ENCODE results near the gene OSTN.
"Not testable (repeated sequence)": the region's sequence is repeated elsewhere in the genome, so short reads cannot be mapped to it uniquely, and the experiment has no call there.

Gene OSTN

GRCh38 chr3:191198932-191199331 lies at the start of gene OSTN:
TSS of gene OSTN (plus strand) at chr3:191199241. CDS start at chr3:191212533, 13,292 bp downstream.
- no peak for DNase-seq

DNA sequence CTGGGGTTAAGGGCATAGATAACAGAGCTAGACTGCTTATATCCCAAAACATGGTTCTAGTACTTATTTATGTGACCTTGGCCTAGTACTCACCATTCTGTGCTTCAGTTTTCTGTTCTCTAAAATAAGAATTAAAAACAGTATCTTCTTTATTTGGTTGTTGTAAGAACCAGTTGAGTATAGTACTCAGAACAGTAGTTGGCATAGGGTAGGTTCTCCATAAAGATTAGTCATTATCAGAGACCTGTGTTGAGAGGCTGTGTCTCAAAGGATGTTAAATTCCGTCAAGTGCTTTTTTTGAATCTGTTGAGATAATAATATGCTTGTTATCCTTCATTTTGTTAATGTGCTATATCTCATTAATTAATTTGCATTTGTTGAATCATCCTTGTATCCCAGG lies 47.4 kb upstream of the OSTN start:
- DNase-seq = no peak

DNA sequence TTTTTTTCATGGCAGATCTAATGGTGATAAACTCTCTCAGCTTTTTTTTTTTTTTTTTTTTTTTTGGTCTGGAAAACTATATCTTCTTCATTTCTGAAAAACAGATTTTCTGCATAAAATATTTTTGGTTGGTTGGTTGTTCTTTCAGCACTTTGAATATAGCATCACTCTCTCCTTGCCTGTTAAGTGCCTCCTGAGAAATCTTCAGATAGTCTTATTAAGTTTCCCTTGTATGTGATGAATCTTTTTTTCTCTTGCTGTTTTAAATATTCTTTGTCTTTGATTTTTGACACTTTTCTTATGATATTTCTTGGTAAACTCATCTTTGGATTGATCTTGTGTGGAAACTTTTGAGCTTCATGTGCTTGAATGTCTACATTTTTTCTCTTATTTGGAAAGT lies 44.2 kb upstream of the OSTN start:
- no peak for DNase-seq

DNA sequence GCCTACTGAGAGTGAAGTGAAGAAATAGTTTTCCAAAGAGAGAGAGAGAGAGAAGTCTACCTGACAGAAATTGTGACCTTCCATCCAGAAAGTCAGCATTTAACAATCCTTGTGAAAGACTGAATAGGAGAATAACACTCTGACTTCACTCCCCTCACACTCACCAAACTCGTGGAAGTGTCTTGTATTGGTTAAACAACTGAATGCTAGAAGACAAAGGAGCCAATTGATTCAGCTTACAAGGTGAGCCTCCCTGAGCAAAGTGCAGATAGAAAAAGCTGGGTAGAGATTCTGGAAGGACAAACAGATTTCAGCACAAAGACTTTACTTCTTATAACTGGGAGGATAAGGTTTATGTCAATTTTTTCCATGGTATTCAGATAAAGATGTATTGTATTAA lies 40.8 kb upstream of the OSTN start:
- no peak for DNase-seq

- DNase-seq = no peak
These were observed 40.2 kb upstream of the OSTN start for GRCh38 chr3:191158815-191159214.

DNA sequence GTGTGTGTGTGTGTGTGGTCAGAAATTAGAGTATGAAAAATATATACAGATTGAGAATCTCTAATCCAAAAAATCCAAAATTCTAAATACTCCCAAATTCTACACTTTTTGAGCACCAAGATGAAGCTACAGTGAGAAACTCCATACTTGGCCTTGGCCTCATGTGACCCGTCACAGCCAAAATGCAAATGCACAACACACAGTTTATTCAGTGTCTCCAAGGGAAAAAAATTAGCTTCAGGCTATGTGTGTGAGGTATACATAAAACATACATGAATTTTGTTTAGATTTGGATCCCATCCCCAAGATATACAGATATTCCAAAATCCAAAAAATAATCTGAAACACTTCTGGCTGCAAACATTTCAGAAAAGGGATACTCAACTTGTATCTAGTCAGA lies 33.2 kb upstream of the OSTN start:
- DNase-seq = no peak

GRCh38 chr3:191166368-191166767 lies 32.7 kb upstream of the OSTN start:
- no peak for DNase-seq

GRCh38 chr3:191169566-191169965 lies 29.5 kb upstream of the OSTN start:
- no peak for DNase-seq

DNA sequence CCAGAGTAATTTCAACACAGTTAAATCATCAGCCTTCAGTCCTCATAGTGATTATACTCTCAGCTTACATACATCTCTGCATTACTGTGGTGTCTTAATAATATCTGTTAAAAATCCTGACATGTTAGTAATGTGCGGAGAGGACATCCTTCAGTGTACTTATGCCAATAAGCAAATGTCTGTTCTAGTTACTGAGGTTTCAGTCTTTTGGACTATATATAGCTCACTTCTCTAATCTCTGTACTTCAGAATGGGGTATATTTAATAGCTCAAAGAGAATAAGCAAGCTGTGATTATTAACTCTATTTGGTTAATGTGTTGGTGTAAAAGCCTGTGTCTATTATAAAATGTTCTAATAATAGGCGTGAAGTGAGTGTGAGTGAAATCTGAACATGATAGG lies 28.9 kb upstream of the OSTN start:
- DNase-seq = no peak

- no peak for DNase-seq
These were observed 23.9 kb upstream of the OSTN start for GRCh38 chr3:191175102-191175501.

DNA sequence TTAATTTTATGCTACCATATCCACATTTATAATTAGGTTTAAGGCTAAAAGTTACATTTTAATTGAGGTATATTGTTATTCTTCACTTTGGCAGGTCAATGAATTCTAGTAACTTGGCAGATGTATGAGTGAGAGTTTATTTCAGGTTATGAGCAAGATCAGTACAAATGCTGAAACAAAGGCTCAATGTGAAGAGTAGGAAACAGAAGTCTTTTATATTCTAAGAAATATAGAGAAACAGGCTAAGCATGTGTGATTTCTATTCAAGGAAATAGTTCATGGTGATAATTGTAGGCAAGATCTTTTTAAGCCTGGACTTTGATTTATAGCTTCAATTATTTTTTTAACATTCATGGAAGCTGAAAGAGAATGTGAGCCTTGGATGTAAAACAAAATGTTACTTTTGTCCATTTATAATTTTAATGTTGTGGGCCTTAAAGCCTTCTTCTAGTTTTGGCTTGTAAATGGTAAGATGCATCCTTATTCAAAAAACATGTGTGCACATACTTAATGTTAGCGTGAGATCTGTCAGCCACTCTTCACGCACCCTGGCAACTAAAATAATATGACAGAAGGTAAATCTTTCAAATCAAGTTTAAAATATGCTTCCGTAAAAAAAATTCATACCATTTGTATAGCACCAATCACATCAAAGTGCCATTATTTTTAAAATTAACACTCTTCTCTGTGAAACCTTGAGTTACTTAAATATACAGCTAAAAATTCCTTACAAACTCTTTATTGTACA lies 22.8 kb upstream of the OSTN start:
- no peak for DNase-seq

GRCh38 chr3:191185382-191185781 lies 13.7 kb upstream of the OSTN start:
- DNase-seq = not testable (repeated sequence)

DNA sequence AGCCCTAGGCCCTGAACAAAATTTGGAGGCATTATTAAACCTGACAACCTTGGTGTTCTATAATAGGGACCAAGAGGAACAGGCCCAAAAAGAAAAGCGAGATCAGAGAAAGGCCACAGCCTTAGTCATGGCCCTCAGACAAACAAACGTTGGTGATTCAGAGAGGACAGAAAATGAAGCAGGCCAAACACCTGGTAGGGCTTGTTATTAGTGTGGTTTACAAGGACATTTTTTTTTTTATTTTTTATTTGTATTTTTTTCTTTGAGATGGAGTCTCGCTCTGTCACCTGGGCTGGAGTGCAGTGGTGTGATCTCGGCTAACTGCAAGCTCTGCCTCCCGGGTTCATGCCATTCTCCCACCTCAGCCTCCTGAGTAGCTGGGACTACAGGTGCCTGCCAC lies 10.8 kb upstream of the OSTN start:
- DNase-seq = not testable (repeated sequence)

GRCh38 chr3:191192270-191192669 lies 6.8 kb upstream of the OSTN start:
- not testable (repeated sequence) for DNase-seq

DNA sequence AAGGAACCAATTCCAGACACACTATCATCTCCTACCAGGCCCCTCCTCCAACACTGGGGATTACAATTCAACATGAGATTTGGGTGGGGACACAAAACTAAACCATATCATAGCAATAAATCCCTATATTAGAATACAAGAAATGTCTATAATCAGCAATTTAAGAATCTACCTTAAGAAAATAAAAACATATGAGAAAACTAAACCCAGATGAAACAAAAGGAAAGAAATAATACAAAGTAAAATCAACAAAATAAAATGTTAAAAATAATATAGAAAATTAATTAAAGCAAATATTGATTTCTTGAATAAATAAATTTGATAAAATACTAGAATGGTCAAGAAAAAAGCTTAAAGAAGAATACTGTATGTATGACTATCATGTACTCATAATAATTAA lies 6.1 kb upstream of the OSTN start:
- DNase-seq = no peak

DNA sequence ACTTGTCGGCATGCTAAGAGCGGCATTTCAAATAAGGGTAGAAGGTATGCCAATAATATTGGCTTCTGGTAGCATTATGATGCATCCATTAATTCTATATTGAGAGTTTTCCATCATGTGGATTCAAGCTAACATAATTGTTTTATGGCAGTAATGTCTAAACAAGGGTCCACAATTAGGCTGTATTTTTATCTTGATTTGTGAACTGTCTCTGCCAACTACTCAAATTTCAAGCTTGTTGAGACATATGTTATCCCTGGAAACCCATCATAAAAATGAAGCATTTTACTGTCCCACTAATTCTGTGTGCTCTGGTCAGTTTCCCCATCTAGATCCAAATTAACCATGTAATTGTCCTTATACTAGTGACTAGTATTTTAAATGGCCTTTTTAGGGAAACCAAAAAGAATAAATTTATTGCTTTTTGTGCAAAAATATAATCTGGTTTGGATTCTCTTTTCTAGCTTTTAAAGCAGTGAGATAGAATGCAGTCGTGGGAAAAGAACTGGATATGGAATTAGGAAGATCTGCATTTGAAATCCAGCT lies 1.2 kb upstream of the OSTN start:
- DNase-seq = no peak

DNA sequence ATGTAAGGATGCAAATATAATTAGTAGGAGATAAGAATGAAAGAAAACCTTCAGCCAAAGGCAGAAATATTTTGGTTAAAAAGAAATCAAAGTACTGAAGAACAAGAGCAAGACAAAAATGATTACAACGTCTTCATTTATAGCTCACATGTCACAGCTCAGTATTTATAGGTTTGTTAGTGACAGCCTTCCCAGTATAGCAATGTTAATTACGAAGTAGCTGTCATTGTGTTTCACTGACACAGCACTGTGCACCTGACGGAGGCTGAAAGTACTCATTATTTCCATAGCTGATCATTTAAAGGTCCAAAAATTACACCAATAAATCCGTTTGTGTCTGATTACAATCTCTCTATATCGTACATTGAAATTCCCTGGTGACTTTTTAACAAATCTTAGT lies 561 bp upstream of the OSTN start:
- DNase-seq = no peak

- no peak for DNase-seq
These were observed 11.0 kb downstream of the OSTN start for GRCh38 chr3:191210032-191210431.

GRCh38 chr3:191216510-191216909 lies 17.5 kb downstream of the OSTN start:
- DNase-seq = no peak

- no peak for DNase-seq
These were observed 18.3 kb downstream of the OSTN start for GRCh38 chr3:191217301-191217700.

GRCh38 chr3:191220908-191221307 lies 21.9 kb downstream of the OSTN start:
- DNase-seq = no peak

GRCh38 chr3:191221638-191222037 lies 22.6 kb downstream of the OSTN start:
- no peak for DNase-seq

DNA sequence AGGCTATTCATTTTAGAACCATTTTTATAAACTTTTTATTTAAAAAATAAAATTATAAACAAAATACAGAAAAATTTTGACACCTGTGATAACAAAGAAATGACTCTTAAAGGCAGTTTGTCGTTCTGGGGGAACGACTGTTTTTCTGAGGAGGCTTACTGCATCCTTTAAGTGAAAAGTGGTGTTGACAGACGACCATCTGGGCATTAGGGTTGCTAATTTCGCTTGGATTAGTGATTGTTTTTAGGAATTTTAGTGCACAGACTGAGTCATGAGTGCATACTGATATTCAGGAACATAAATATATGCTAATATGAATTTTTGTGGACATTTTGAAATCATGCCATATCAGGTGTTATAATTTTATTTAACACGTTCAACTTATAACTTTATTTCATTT lies 28.5 kb downstream of the OSTN start:
- DNase-seq = no peak

DNA sequence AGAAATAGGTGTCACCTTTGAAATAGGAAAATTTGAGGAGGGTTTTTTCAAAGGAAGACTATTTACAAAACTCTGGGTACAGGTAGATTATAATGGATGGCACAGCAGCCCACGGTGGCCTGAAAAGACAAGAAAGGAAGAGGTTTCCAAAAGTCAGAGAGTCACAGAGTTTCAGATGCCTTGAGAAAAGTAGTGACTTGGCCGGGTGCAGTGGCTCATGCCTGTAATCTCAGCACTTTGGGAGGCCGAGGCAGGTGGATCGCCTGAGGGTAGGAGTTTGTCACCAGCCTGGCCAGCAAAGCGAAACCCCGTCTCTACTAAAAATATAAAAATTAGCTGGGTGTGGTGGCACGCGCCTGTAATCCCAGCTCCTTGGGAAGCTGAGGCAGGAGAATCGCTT lies 35.2 kb downstream of the OSTN start:
- no peak for DNase-seq
